NCI-H1105 treated with DMSO at 0.1 percent for 48 hours (cell line): Measurements from ENCODE around the gene NMNAT3.
"Not testable (repeated sequence)": the region's sequence is repeated elsewhere in the genome, so short reads cannot be mapped to it uniquely, and the experiment has no call there.

Source experiments
- DNase-seq: peaks from one replicate; lab custom pipeline; 2025; lab: John Stamatoyannopoulos, UW

The NMNAT3 gene

GRCh38 chr3:139636511-139636910 lies 41.3 kb downstream of the NMNAT3 start:
- no peak for DNase-seq

GRCh38 chr3:139634111-139634635 lies 43.6 kb downstream of the NMNAT3 start:
- DNase-seq: no peak

DNA sequence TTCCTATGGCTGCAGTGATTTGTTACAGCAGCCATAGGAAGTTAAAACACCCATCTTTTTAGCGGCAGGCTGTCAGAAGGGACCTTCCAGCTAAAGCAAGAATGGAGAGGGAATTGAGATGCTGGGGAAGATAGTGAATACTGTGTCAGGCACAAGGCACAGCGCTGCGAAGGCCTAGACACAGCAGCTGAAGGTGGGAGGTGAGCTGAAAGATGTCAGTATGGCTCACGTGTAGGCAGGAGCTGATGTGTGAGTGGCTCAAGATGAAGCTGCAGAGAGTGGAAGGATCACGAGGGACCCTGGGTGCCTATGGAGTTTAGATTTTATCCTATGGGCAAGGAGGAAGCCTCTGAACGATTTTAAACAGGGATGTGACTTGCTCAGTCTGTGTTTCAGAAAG lies 44.3 kb downstream of the NMNAT3 start:
- DNase-seq: no peak

- DNase-seq: no peak
Measured at GRCh38 chr3:139630542-139630941, 47.2 kb downstream of the NMNAT3 start.

DNA sequence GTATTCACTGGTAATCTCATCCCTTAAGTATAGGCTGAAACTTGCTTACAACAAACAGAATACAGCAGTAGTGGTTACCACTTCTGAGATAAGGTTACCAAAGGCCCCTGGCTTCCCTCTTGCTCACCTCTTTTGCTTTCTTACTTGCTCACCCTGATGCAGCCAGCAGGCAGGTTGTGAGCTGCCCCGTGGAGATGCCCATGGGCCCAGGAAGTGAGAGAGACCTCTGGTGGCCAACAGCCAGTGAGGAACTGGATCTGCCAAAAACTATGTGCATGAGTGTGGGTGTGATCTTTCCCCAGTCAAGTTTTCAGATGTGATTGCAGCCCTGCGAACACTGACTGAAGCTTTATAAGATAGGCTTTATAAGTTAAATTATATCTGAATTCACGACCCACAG lies 48.7 kb downstream of the NMNAT3 start:
- peak; percentile 12 for DNase-seq

DNA sequence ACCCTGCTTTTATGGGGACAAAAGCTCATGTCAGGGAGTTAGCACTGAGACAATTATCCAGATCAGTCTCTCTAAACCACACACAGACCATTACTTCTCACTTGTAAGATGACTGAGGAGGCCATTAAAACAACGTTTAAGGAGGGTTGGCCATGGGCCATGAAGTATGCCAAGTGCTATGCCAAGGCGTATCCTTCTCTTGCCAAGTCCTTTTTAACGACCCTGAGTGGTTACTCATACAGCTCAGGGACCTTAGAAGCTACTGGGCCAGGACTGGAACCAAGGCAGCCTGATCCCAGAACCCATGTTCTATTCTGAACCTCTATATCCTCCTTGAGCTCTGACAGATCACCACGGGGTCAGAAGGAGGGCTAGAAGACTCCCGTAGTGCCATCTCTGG lies 50.0 kb downstream of the NMNAT3 start:
- no peak for DNase-seq

- peak; percentile 16 for DNase-seq
Measured at GRCh38 chr3:139620438-139620837, 57.3 kb downstream of the NMNAT3 start.

DNA sequence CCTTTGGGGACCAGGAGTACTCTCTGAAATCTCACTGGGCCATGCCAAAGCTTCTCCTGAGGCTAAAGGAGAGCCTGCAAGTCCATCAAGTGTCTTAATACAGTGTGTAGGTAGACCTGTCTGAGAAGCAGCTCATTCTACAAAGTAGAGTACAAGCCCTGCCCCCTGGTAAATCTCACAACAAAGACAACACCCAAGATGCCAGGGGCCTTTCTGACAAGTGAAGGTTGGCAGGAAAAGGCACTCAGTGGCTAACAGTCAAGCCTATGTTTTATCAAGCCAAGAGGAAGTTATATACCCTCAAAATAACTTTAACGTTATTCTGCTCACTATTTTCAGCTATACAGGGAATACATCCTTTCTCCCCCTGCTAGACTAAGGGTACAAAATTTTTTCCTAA lies 58.3 kb downstream of the NMNAT3 start:
- no peak for DNase-seq

DNA sequence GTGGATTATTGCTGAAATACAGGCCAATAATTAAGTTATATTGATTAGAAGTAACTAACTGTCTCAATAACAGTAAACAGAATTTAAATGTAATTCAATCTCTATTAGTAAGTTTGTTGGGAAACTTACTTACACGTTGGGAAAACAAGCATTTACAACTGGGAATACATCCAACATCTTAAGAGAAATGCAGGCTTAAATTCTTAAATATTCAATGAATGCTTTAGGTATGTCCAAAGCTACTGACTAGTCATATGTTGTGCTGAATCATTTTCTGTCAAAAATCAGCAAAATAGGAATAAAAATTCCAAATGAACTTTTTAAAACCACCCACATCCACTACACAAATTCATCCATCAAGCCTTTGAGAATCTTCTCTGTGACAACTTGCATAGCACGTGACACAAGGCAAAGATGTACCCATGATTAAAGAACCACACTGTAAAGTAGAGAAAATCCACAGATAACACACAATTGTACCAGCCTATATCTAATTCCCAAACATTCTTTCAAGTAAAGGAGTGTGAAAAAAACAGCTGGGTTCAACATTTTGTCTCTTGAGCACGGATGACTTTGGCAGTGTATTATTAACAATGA lies 60.0 kb downstream of the NMNAT3 start:
- no peak for DNase-seq

DNA sequence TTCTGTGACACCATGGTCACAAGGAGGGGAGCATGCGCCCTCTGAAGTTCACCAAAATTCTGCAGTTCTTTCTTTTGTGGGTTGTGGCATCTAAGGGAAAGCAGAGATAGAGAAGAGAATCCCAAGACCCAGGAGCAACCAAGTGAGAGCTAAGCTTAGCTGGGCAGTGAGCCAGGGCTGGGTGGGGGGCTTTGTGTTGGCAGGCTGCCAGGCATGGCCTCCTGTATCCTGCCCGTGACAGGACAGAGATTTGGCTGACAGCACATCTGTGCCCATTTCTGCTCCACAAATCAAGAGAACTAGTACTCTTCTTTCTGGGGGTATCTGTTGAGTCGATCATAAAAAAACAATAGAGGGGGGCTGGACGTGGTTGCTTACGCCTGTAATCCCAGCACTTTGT lies 66.2 kb downstream of the NMNAT3 start:
- DNase-seq: no peak

DNA sequence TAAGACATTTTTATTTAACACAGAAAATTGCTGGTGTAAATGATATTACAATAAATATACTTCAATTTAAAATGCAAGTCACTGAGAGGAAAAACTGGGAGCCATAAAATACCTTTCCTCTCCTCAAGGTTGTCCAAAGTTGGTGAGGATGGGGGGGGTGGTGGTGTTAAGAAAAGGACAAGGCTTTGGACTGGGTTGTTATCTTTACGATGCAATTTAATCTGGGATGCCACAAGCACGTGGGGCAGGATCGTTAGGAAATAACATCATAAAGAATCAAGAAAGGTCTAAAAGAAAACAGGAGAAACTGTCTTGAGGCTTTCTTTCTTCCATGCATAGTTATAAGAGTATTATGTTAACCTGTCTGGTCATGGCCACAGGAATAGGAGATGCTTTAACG lies 66.9 kb downstream of the NMNAT3 start:
- DNase-seq: no peak

- DNase-seq: no peak
Measured at GRCh38 chr3:139608924-139609323, 68.8 kb downstream of the NMNAT3 start.

- no peak for DNase-seq
Measured at GRCh38 chr3:139608108-139608380, 69.7 kb downstream of the NMNAT3 start.

DNA sequence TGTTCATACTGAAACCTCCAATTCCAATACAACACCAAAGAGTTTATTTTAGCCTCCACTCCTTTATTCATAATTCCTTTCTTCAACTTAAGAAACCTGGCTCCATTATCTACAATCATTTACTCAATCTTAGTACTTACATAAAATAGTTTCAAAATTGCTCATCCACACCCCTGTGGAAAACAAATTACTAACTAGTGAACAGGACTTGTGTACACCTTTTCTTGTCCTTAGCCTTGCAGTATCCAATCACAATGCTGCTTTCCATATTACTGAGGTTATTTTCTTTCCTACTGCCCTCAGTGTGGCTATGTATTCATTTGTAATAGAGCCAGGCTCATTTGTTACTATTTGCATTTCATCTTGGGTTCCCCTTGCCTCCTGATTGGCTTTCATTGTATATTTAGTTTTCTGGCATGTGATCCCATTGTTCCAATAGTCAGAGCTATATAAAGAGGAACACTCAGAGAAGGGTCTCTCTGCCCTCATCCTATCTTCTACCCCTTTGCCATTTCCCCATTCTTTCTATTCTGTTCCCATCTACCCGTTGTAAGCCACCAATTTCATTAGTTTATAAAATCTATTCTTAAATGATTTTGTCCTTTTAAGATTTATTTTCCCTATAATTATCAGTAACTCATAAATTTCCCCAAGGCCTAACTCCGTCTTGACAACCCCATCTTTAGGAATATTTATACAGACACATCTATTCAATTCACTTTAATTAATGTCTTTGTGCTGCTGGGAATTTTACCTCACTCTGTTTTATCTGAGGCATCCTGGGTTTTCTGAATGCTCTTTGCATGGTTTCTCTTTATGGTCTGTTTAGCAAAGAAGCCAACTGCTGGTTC lies 70.3 kb downstream of the NMNAT3 start:
- DNase-seq: no peak

- no peak for DNase-seq
Measured at GRCh38 chr3:139602003-139602402, 75.8 kb downstream of the NMNAT3 start.

- DNase-seq: peak; percentile 69
Measured at GRCh38 chr3:139601191-139601961, 76.4 kb downstream of the NMNAT3 start.

DNA sequence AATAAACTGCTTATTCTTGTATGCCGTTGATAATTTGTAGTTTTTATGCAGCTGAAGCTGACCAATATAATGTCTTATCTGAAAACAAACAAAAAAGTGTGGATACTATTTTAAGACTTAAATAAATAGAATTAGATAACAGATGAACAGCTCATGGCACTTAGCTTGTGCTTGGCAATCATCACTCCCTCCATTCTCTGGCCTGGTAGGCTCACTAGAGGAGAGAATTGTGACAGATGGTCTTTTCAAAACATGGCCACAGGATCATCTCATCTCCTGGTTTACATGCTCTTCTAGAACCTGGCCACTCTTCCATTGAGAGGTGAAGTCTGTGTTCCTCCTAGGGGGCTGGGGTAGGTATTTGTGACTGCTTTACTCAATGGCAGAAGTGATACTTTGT lies 79.8 kb downstream of the NMNAT3 start:
- DNase-seq: no peak

GRCh38 chr3:139591186-139591585 lies 86.6 kb downstream of the NMNAT3 start:
- DNase-seq: not testable (repeated sequence)

GRCh38 chr3:139588450-139588849 lies 89.3 kb downstream of the NMNAT3 start:
- DNase-seq: peak; percentile 57

DNA sequence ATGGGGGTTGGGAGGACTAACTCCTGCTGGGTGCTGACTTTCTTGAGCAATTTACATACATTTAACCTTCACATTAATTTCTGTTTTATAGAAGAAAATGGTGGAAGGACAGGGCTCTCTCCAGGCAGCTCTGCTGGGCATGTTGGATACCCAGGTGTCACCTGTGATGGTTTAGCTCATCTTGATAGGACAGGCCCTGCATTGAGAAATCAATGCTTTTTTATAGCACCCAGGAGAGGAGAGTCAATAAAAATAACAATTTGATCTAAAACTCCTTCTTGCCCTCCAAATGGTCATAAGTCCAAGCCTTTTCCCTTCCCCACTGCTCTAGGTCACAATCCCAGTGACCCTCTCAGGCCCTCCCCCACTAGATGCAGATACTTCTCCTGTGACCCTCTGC lies 90.0 kb downstream of the NMNAT3 start:
- no peak for DNase-seq

DNA sequence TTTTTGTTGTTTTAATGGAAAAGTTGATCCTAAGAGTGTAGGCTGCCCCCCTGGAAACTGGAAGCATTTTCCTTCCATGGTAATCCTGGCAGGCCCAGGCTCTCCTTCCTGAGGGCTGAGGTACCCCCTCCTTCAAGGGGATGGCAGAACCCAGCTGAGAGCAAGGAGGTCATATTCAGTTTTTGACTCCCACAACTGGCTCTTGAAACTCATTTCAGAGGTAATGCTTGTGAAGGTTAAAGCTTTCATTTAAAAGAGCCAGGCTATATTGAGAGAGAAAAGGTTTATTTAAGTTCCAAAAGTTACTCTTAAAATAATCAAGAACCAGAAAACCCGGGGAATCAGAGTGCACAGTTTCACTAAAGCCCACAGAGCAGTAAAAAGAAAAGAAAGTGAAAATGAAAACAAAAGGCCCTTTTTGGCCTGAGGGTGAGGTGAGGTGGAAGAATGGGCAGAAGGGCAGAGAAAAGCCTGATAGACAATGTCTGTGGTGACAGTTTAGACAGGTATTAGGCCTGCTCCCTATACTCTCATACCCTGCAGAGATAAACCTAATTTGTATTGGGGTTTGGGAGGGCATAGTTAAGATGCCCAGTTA lies 91.3 kb downstream of the NMNAT3 start:
- DNase-seq: no peak

DNA sequence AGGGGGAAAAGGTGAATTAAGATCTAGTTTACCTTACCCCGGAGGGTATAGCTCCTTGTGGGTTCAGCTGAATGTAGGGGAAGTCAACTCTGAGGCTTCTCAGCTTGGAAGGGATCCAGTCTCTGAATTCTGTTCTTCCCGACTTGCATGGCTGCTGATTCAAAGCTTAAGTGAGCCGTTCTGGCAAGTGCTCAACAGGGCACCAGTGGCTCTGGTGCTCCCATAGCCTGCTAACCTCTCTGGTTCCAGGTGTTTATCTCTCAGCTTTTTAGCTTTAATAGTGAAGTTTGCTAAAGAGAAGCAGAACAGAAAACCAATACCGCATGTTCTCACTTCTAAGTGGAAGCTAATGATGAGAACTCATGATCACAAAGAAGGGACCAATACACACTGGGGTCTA lies 92.0 kb downstream of the NMNAT3 start:
- no peak for DNase-seq

GRCh38 chr3:139583651-139584050 lies 94.1 kb downstream of the NMNAT3 start:
- DNase-seq: not testable (repeated sequence)
